Caco-2 (cell line): ENCODE data around the gene SSUH2. TPM values are rescaled to one million over a fixed set of nuclear protein-coding genes. Genes with fewer than 3 reads are reported as not detected.

Experiments
- BruUV-seq: library from RNA; stranded (reverse); fragments of 400-500 nt; replicated peaks from 2 replicates; lab custom pipeline; 2021; lab: Mats Ljungman, UMichigan
- CTCF ChIA-PET: fragments of 300-600 bp; sonication (Branson Sonifier 250); formaldehyde crosslinking; loops from one replicate; lab custom pipeline; 2022; ENCODE audit warnings: antibody characterized with exemption; lab: Charles Lee
- POLR2A ChIA-PET: fragments of 300-600 bp; sonication (Branson Sonifier 250); formaldehyde crosslinking; loops from one replicate; lab custom pipeline; 2022; ENCODE audit warnings: antibody characterized with exemption; lab: Charles Lee
- DNase-seq, 2 experiments: peaks; one replicate each; pipeline versions ENCODE4 v3.0.0 to v3.0.0-alpha.2; 2020 to 2022
- H3K27me3 ChIP-seq: replicated peaks from 2 replicates; pipeline ENCODE4 v1.6.0; 2011; ENCODE audit warnings: low read length; ENCODE audit not compliant: control insufficient read depth, insufficient read depth
- H3K36me3 ChIP-seq: 2 replicates; pipeline ENCODE4 v1.5.1; 2011; ENCODE audit warnings: low read length; ENCODE audit not compliant: control insufficient read depth, insufficient read depth
- H3K4me1 ChIP-seq: fragments of 250-450 bp; sonication (Bioruptor Pico); 2 replicates; pipeline ENCODE4 v1.5.1; 2020; ENCODE audit warnings: mild to moderate bottlenecking
- H3K4me3 ChIP-seq: 2 replicates; pipeline ENCODE4 v1.5.1; 2011; ENCODE audit warnings: low read depth, mild to moderate bottlenecking, control low read depth, low read length
- H3K9me3 ChIP-seq: fragments of 250-450 bp; sonication (Bioruptor Pico); 2 replicates; pipeline ENCODE4 v1.5.1; 2020; ENCODE audit warnings: mild to moderate bottlenecking, moderate library complexity
- H3K27ac Mint-ChIP-seq: one replicate; pipeline ENCODE4 v1.8.0; 2022; ENCODE audit warnings: mixed read lengths; ENCODE audit not compliant: unreplicated experiment
- H3K27me3 Mint-ChIP-seq: one replicate; pipeline ENCODE4 v1.8.0; 2022; ENCODE audit warnings: mixed read lengths; ENCODE audit not compliant: insufficient read depth, unreplicated experiment
- H3K36me3 Mint-ChIP-seq: one replicate; pipeline ENCODE4 v1.8.0; 2022; ENCODE audit warnings: mild to moderate bottlenecking, mixed read lengths; ENCODE audit not compliant: insufficient read depth, unreplicated experiment
- H3K4me1 Mint-ChIP-seq: one replicate; pipeline ENCODE4 v1.8.0; 2022; ENCODE audit warnings: low read depth, mixed read lengths; ENCODE audit not compliant: unreplicated experiment
- H3K4me3 Mint-ChIP-seq: one replicate; pipeline ENCODE4 v1.8.0; 2022; ENCODE audit warnings: mild to moderate bottlenecking, moderate library complexity, mixed read lengths; ENCODE audit not compliant: unreplicated experiment
- H3K9me3 Mint-ChIP-seq: one replicate; pipeline ENCODE4 v1.8.0; 2022; ENCODE audit warnings: mixed read lengths; ENCODE audit not compliant: unreplicated experiment
- intact Hi-C: fragments of 100-400 bp; cut with micrococcal nuclease; formaldehyde crosslinking; loops from one replicate; pipeline ENCODE4 v1.10.0; 2022; ENCODE audit not compliant: unreplicated experiment
- total RNA-seq: library from RNA; stranded (reverse); gene quantifications from 2 replicates; pipeline ENCODE4 v1.2.3, GENCODE V29; 2022
- TF ChIP-seq, protein P1 (sequence below), 2 experiments: fragments of 200-600 bp in 1 of 2; IDR thresholded peaks; 1 replicate in 1 of 2; 2 replicates in 1 of 2; pipeline versions ENCODE4 v1.5.1 to v1.8.0; 2011 to 2022; ENCODE audit warnings: antibody characterized with exemption in 1 of 2, control low read depth in 1 of 2, inconsistent platforms in 1 of 2, low read depth in 1 of 2, low read length in 1 of 2, mild to moderate bottlenecking in 1 of 2, moderate library complexity in 1 of 2; ENCODE audit not compliant: insufficient read depth in 1 of 2, severe bottlenecking in 1 of 2, unreplicated experiment in 1 of 2

Gene SSUH2
- total RNA-seq, 1 experiment from 2014 or later = 9.4 TPM

DNA sequence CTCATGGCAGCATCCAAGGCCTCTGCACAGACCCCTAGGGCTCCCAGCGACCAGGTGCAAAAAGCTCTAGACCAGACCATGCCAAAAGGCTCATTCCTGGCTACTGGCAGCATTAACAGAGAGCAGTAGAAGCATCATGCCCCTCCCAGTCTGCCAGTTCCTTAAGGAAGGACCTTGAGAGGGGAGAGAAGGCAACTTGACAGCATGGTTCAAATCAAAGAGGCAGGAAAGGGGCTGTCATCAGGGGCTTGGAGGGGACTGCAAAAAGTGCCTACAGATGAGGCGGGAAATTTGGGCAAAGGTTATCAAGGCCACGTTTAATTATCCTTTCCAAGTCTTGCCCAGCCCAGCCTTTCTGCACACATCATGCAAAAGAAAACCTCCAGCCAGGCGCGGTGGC is 64.7 kb downstream of the SSUH2 start:
- peaks cover 11% of the 10 kb centered on the region for H3K4me1 ChIP-seq
- Mint-ChIP-seq H3K36me3 (no peaks in the 10 kb centered on the region), H3K27ac (no peak overlapping the region), H3K9me3 (no peaks in the 10 kb centered on the region), H3K27me3 (no peaks in the 10 kb centered on the region), H3K4me3 (no peak overlapping the region), H3K4me1 (peaks cover 9% of the 10 kb centered on the region)
- TF ChIP-seq, protein P1, sequence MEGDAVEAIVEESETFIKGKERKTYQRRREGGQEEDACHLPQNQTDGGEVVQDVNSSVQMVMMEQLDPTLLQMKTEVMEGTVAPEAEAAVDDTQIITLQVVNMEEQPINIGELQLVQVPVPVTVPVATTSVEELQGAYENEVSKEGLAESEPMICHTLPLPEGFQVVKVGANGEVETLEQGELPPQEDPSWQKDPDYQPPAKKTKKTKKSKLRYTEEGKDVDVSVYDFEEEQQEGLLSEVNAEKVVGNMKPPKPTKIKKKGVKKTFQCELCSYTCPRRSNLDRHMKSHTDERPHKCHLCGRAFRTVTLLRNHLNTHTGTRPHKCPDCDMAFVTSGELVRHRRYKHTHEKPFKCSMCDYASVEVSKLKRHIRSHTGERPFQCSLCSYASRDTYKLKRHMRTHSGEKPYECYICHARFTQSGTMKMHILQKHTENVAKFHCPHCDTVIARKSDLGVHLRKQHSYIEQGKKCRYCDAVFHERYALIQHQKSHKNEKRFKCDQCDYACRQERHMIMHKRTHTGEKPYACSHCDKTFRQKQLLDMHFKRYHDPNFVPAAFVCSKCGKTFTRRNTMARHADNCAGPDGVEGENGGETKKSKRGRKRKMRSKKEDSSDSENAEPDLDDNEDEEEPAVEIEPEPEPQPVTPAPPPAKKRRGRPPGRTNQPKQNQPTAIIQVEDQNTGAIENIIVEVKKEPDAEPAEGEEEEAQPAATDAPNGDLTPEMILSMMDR (IDR thresholded peaks at IDR 0.05; ENCODE audit: insufficient read depth in 1 of 2, low read depth in 1 of 2, low read length in 1 of 2, severe bottlenecking in 1 of 2, unreplicated experiment in 1 of 2) = no peak
- intact Hi-C loops = no loop called here
- no peaks in the 10 kb centered on the region for H3K36me3 ChIP-seq
- BruUV-seq = no TSS peak
- no peak for DNase-seq
- no peak overlapping the region for H3K4me3 ChIP-seq
- H3K27me3 ChIP-seq = no peaks in the 10 kb centered on the region
- H3K9me3 ChIP-seq = no peaks in the 10 kb centered on the region
- ChIA-PET POLR2A (no interaction called here), CTCF (no interaction called here)

DNA sequence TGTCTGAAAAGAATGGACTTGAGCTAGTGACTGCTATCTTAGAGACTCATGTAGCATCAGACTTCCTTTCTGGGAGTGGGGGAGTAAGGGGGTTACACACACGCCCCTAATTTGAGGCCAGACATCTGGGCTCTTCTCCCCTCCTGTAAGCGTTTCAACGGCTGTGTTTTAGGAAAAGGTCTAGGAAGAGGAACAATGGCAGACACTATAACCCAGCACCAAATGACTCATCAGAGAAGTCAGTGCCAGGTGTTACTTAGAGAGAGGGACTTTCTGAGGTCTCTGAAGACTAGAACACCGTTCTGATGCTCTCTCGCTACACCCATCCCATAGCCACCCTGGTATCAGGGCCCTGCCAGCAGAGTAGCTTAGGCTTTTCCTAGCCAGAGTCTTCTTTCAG is 65.5 kb downstream of the SSUH2 start:
- Histone ChIP-seq H3K9me3 (no peaks in the 10 kb centered on the region), H3K4me1 (peaks cover 11% of the 10 kb centered on the region), H3K4me3 (no peak overlapping the region), H3K27me3 (no peaks in the 10 kb centered on the region), H3K36me3 (no peaks in the 10 kb centered on the region)
- TF ChIP-seq, protein P1 (IDR thresholded peaks at IDR 0.05; ENCODE audit: insufficient read depth in 1 of 2, low read depth in 1 of 2, low read length in 1 of 2, severe bottlenecking in 1 of 2, unreplicated experiment in 1 of 2) = no peak
- intact Hi-C loops = no loop called here
- Mint-ChIP-seq H3K4me3 (no peak overlapping the region), H3K27me3 (no peaks in the 10 kb centered on the region), H3K27ac (no peak overlapping the region), H3K36me3 (no peaks in the 10 kb centered on the region), H3K9me3 (no peaks in the 10 kb centered on the region), H3K4me1 (peaks cover 9% of the 10 kb centered on the region)
- DNase-seq = no peak
- ChIA-PET CTCF (no interaction called here), POLR2A (no interaction called here)
- BruUV-seq = no TSS peak

DNA sequence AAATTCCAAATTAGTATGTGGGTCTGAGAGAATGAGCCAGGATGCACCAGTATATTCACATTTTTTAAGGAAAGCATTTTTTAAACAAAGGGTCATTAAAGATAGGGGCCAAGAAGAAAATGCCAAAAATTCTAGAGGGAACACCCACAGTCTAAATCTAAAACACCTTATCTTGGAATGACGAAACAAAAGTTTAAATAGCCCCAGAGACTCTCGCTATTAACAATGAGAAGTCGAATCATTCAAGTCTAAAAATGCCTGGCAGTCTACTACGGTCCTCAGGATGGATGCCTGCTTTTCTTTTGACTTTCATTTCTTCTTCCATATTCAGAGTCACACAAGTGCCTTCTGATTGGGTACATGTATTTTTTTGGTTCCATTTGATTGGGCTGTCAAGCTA is 66.3 kb downstream of the SSUH2 start:
- Histone ChIP-seq H3K9me3 (no peaks in the 10 kb centered on the region), H3K4me3 (no peak overlapping the region), H3K4me1 (peaks cover 11% of the 10 kb centered on the region), H3K27me3 (no peaks in the 10 kb centered on the region), H3K36me3 (no peaks in the 10 kb centered on the region)
- Mint-ChIP-seq H3K4me1 (peaks cover 9% of the 10 kb centered on the region), H3K27ac (no peak overlapping the region), H3K9me3 (no peaks in the 10 kb centered on the region), H3K36me3 (no peaks in the 10 kb centered on the region), H3K27me3 (no peaks in the 10 kb centered on the region), H3K4me3 (no peak overlapping the region)
- TF ChIP-seq, protein P1 (IDR thresholded peaks at IDR 0.05; ENCODE audit: insufficient read depth in 1 of 2, low read depth in 1 of 2, low read length in 1 of 2, severe bottlenecking in 1 of 2, unreplicated experiment in 1 of 2) = no peak
- BruUV-seq = no TSS peak
- POLR2A ChIA-PET = interaction anchor here (0.7 kb wide), 1 partner anchor 129 kb away, joined by 5 read pairs; no protein-coding TSS in a partner anchor
- DNase-seq = no peak
- intact Hi-C loops = no loop called here
- CTCF ChIA-PET = no interaction called here
